HCT116 (cell line): ENCODE results near the gene OR2V2. TPM values are rescaled to one million over a fixed set of nuclear protein-coding genes. Genes with fewer than 3 reads are reported as not detected.

ENCODE experiments used
- ATAC-seq: fragments of 200-7000 bp; cut with Tn5 transposase; 2 replicates; pipeline ENCODE4 v1.9.1; 2020; ENCODE audit warnings: mild to moderate bottlenecking, moderate library complexity
- BruUV-seq: library from RNA; stranded (reverse); fragments of 400-500 nt; replicated peaks from 2 replicates; lab custom pipeline; 2021; lab: Mats Ljungman, UMichigan
- CTCF ChIA-PET: fragments of 300-600 bp; sonication (Branson Sonifier 250); formaldehyde crosslinking; loops from one replicate; lab custom pipeline; 2021; ENCODE audit warnings: antibody characterized with exemption; lab: Charles Lee
- POLR2A ChIA-PET: fragments of 300-600, 350-600 bp; sonication (Branson Sonifier 250); formaldehyde crosslinking; loops from one replicate; lab custom pipeline; 2021; ENCODE audit warnings: antibody characterized with exemption; lab: Charles Lee
- RAD21 ChIA-PET, 2 experiments: fragments of 300-600 bp; sonication (Branson Sonifier 250); formaldehyde crosslinking; loops; one replicate each; lab custom pipeline; 2023; ENCODE audit warnings: low total read pairs in 2 of 2; ENCODE audit not compliant: uncharacterized antibody in 2 of 2, unreplicated experiment in 2 of 2, low non-redundant PET in 1 of 2; lab: Charles Lee
- DNase-seq: peaks from one replicate; pipeline ENCODE4 v3.0.0-alpha.2; 2010; ENCODE audit warnings: low read depth, low spot score
- H2AFZ ChIP-seq: fragments of 200-600 bp; shearing (Covaris generic), sonication (generic); 2 replicates; pipeline ENCODE4 v1.6.1; 2017; ENCODE audit warnings: low read depth, mixed run types, mixed read lengths, antibody characterized with exemption, low read length; ENCODE audit not compliant: poor library complexity, severe bottlenecking
- H3K27ac ChIP-seq: 2 replicates; pipeline ENCODE4 v1.5.1; 2012; ENCODE audit warnings: low read depth, low read length
- H3K27me3 ChIP-seq: fragments of 200-600 bp; sonication (generic); 2 replicates; pipeline ENCODE4 v1.6.1; 2016; ENCODE audit warnings: mixed run types, low read length, mixed read lengths; ENCODE audit not compliant: insufficient read depth
- H3K36me3 ChIP-seq, 2 experiments: fragments of 200-500 bp in 1 of 2; fragments of 200-600 bp in 1 of 2; sonication (Bioruptor generic) in 1 of 2; sonication (generic) in 1 of 2; 2 replicates each; pipeline versions ENCODE4 v1.5.1 to v1.6.1; 2014 to 2016; ENCODE audit warnings: low read length in 2 of 2, inconsistent platforms in 1 of 2, mixed read lengths in 1 of 2, mixed run types in 1 of 2; ENCODE audit not compliant: insufficient read depth in 2 of 2, control insufficient read depth in 1 of 2
- H3K4me1 ChIP-seq, 2 experiments: fragments of 200-600 bp in 1 of 2; sonication (generic) in 1 of 2; 2 replicates each; pipeline versions ENCODE4 v1.5.1 to v1.6.1; 2012 to 2017; ENCODE audit warnings: low read length in 2 of 2, inconsistent platforms in 1 of 2, mild to moderate bottlenecking in 1 of 2, mixed read lengths in 1 of 2, mixed run types in 1 of 2, moderate library complexity in 1 of 2; ENCODE audit not compliant: insufficient read depth in 2 of 2, control insufficient read depth in 1 of 2
- H3K4me2 ChIP-seq: fragments of 200-600 bp; sonication (generic); 2 replicates; pipeline ENCODE4 v1.6.1; 2017; ENCODE audit warnings: mixed run types, low read length, mixed read lengths
- H3K4me3 ChIP-seq, 2 experiments: fragments of 200-600 bp in 1 of 2; sonication (generic) in 1 of 2; replicated peaks in 1 of 2; 2 replicates each; pipeline ENCODE4 v1.5.1; 2011 to 2016; ENCODE audit warnings: low read length in 2 of 2, control low read depth in 1 of 2, low read depth in 1 of 2, mild to moderate bottlenecking in 1 of 2, mixed read lengths in 1 of 2, mixed run types in 1 of 2
- H3K79me2 ChIP-seq: fragments of 200-600 bp; sonication (generic); 2 replicates; pipeline ENCODE4 v1.6.1; 2017; ENCODE audit warnings: mild to moderate bottlenecking, mixed run types, low read length, moderate library complexity, mixed read lengths; ENCODE audit not compliant: insufficient read depth
- H3K9ac ChIP-seq: fragments of 200-600 bp; sonication (generic); 2 replicates; pipeline ENCODE4 v1.6.1; 2016; ENCODE audit warnings: low read length, mixed read lengths
- H3K9me2 ChIP-seq: fragments of 200-600 bp; sonication (generic), shearing (Covaris generic); 2 replicates; pipeline ENCODE4 v1.6.1; 2017; ENCODE audit warnings: mixed run types, mild to moderate bottlenecking, moderate library complexity; ENCODE audit not compliant: insufficient read depth
- H3K9me3 ChIP-seq, 2 experiments: fragments of 200-500 bp in 1 of 2; fragments of 200-600 bp in 1 of 2; sonication (Bioruptor generic) in 1 of 2; sonication (generic) in 1 of 2; 2 replicates each; pipeline ENCODE4 v1.6.1; 2014 to 2017; ENCODE audit warnings: low read length in 2 of 2, mixed read lengths in 2 of 2, inconsistent platforms in 1 of 2, low read depth in 1 of 2, mild to moderate bottlenecking in 1 of 2, mixed run types in 1 of 2, moderate library complexity in 1 of 2; ENCODE audit not compliant: control insufficient read depth in 1 of 2, insufficient read depth in 1 of 2
- H4K20me1 ChIP-seq: fragments of 200-600 bp; sonication (generic), shearing (Covaris generic); 2 replicates; pipeline ENCODE4 v1.6.1; 2017; ENCODE audit warnings: mixed run types, mild to moderate bottlenecking, moderate library complexity; ENCODE audit not compliant: insufficient read depth
- CBX3 ChIP-seq: IDR thresholded peaks from 2 replicates; pipeline ENCODE4 v1.6.1; 2012; ENCODE audit warnings: low read depth
- CTCF ChIP-seq, 3 experiments: fragments of 200-600 bp in 1 of 3; sonication (generic) in 1 of 3; IDR thresholded peaks in 2 of 3; conservative IDR thresholded peaks in 1 of 3; 2 replicates each; pipeline ENCODE4 v1.5.1; 2012 to 2017; ENCODE audit warnings: low read depth in 2 of 3, low read length in 2 of 3, antibody characterized with exemption in 1 of 3, borderline replicate concordance in 1 of 3, control low read depth in 1 of 3, mild to moderate bottlenecking in 1 of 3, mixed read lengths in 1 of 3, mixed run types in 1 of 3, moderate library complexity in 1 of 3; ENCODE audit not compliant: insufficient read depth in 1 of 3
- ELF1 ChIP-seq: IDR thresholded peaks from 2 replicates; pipeline ENCODE4 v1.6.1; 2012; ENCODE audit warnings: low read depth, borderline replicate concordance
- POLR2A ChIP-seq: IDR thresholded peaks from 2 replicates; pipeline ENCODE4 v1.7.0; 2011; ENCODE audit warnings: borderline replicate concordance; ENCODE audit not compliant: insufficient read depth, insufficient read length; ENCODE audit errors: extremely low read depth
- ZBTB33 ChIP-seq: IDR thresholded peaks from 2 replicates; pipeline ENCODE4 v1.6.1; 2011; ENCODE audit warnings: mild to moderate bottlenecking, low read length, moderate library complexity; ENCODE audit not compliant: insufficient replicate concordance; ENCODE audit errors: extremely low read depth
- intact Hi-C: fragments of 100-400 bp; cut with micrococcal nuclease; formaldehyde crosslinking; loops from 2 replicates; pipeline ENCODE4 v1.10.0; 2022
- total RNA-seq: library from RNA; stranded (reverse); gene quantifications from one replicate; pipeline ENCODE4 v1.2.1, GENCODE V29; 2021; ENCODE audit not compliant: unreplicated experiment

OR2V2 gene
- total RNA-seq, 1 experiment from 2014 or later, result not detected

GRCh38 chr5:181136361-181136955 is 10.9 kb upstream of the OR2V2 start:
- H3K36me3 ChIP-seq, result no peaks in the 10 kb centered on the region
- H3K27ac ChIP-seq, result no peak overlapping the region
- no peak overlapping the region for H2AFZ ChIP-seq
- BruUV-seq, result no TSS peak
- ChIA-PET POLR2A (no interaction called here), RAD21 (no interaction called here), CTCF (no interaction called here)
- H3K9ac ChIP-seq, result no peak overlapping the region
- H3K9me3 ChIP-seq, result no peaks in the 10 kb centered on the region
- DNase-seq (no peak), ATAC-seq (no peak)
- H3K4me1 ChIP-seq, result peaks cover 8 to 13% of the 10 kb centered on the region in 2 experiments
- no peaks in the 10 kb centered on the region for H3K79me2 ChIP-seq
- H4K20me1 ChIP-seq, result no peaks in the 10 kb centered on the region
- TF ChIP-seq CBX3, result no peak
- no peak for TF ChIP-seq POLR2A
- no peaks in the 10 kb centered on the region for H3K27me3 ChIP-seq
- H3K9me2 ChIP-seq, result no peaks in the 10 kb centered on the region
- H3K4me2 ChIP-seq, result no peak overlapping the region
- H3K4me3 ChIP-seq, result no peak overlapping the region
- intact Hi-C loops, result no loop called here

- no peak overlapping the region for H2AFZ ChIP-seq
- no peaks in the 10 kb centered on the region for H3K9me2 ChIP-seq
- no peaks in the 10 kb centered on the region for H3K36me3 ChIP-seq
- RAD21 ChIA-PET, result no interaction called here
- no peaks in the 10 kb centered on the region for H3K9me3 ChIP-seq
- POLR2A ChIA-PET, result no interaction called here
- H4K20me1 ChIP-seq, result no peaks in the 10 kb centered on the region
- BruUV-seq, result no TSS peak
- intact Hi-C loops, result no loop called here
- no peak overlapping the region for H3K4me2 ChIP-seq
- H3K79me2 ChIP-seq, result no peaks in the 10 kb centered on the region
- no peaks in the 10 kb centered on the region for H3K27me3 ChIP-seq
- H3K4me1 ChIP-seq, result peaks cover 8% of the 10 kb centered on the region in 2 experiments
- CTCF ChIA-PET, result no interaction called here
- H3K9ac ChIP-seq, result no peak overlapping the region
- ATAC-seq, result peak; percentile 78
- no peak for DNase-seq
- H3K27ac ChIP-seq, result no peak overlapping the region
- no peak overlapping the region for H3K4me3 ChIP-seq
- TF ChIP-seq CTCF (IDR thresholded peaks at IDR 0.05 in 2 of 3, conservative IDR thresholded peaks at IDR 0.05 in 1 of 3; ENCODE audit: borderline replicate concordance in 1 of 3, insufficient read depth in 1 of 3, low read depth in 2 of 3, low read length in 2 of 3), result peak in 2 of 3 experiments; percentile 6 to 7; a peak in 1 of 6 replicates
- no peak for TF ChIP-seq ZBTB33
- TF ChIP-seq ELF1, result no peak
These were observed 9.1 kb upstream of the OR2V2 start for GRCh38 chr5:181138258-181138657.
